ENCODE measurements around the gene PHF21A.

Gene PHF21A

DNA sequence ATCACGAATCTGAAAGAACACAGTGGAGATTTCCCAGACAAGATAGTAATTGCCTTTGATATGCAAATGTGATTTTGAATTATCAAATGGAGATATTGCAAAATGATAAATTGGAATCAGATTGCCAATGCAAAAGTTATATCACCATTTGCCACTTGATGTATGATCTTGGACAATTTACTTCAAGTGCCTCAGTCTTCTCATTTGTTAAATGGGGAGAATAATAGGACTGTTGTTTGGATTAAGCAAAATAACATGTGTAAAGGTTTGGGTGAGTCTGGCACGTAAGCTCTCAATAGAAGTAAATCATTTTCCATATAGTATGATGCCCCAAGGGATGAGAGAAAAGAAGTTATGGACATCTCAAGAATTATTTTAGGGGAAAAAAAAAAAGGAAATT is 7.9 kb upstream of the PHF21A start:
- TF ChIP-seq POLR2A (IDR thresholded peaks at IDR 0.05; ENCODE audit: extremely low read depth, insufficient read length) (no peak), MYC (IDR thresholded peaks at IDR 0.05; ENCODE audit: low read depth, low read length) (no peak)
- TF ChIP-seq, protein P1, sequence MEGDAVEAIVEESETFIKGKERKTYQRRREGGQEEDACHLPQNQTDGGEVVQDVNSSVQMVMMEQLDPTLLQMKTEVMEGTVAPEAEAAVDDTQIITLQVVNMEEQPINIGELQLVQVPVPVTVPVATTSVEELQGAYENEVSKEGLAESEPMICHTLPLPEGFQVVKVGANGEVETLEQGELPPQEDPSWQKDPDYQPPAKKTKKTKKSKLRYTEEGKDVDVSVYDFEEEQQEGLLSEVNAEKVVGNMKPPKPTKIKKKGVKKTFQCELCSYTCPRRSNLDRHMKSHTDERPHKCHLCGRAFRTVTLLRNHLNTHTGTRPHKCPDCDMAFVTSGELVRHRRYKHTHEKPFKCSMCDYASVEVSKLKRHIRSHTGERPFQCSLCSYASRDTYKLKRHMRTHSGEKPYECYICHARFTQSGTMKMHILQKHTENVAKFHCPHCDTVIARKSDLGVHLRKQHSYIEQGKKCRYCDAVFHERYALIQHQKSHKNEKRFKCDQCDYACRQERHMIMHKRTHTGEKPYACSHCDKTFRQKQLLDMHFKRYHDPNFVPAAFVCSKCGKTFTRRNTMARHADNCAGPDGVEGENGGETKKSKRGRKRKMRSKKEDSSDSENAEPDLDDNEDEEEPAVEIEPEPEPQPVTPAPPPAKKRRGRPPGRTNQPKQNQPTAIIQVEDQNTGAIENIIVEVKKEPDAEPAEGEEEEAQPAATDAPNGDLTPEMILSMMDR (IDR thresholded peaks at IDR 0.05; ENCODE audit: low read depth, low read length) = no peak
- TF ChIP-seq, protein P2, sequence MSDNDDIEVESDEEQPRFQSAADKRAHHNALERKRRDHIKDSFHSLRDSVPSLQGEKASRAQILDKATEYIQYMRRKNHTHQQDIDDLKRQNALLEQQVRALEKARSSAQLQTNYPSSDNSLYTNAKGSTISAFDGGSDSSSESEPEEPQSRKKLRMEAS (IDR thresholded peaks at IDR 0.05; ENCODE audit: low read depth, low read length) = no peak
- H3K4me3 ChIP-seq (ENCODE audit: low read depth, low read length) = no peak overlapping the region
- no peak for DNase-seq (ENCODE audit: low read depth)

DNA sequence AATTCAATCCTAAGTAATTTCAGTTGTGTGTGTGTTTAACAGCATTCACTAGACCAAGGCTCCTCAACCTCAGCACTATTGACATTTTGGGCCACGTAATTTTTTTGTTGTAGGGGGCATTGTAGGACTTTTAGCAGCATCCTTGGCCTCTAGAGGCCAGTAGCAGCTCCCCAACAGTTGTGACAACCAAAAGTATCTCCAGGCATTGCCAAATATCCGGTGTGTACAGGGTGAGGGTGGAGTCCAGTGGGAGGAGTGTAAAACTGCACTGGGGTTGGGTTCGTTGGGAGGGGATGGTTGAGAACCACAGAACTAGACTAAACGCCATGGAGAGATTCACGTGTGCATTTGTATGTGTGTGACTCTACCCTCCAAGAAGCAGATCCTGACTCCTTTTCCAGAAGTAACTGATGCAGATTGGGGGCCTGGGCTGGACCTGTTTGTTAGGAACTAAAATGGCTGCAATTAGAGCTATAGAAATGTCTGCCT is 5.9 kb upstream of the PHF21A start:
- DNase-seq (ENCODE audit: low read depth) = peak; percentile 96
- H3K4me3 ChIP-seq (ENCODE audit: low read depth, low read length) = peak overlapping the region; percentile 23
- TF ChIP-seq MYC (IDR thresholded peaks at IDR 0.05; ENCODE audit: low read depth, low read length) (peak; percentile 46; the same call in 1 of the 2 replicates), POLR2A (IDR thresholded peaks at IDR 0.05; ENCODE audit: extremely low read depth, insufficient read length) (peak; percentile 81)
- TF ChIP-seq, protein P1 (IDR thresholded peaks at IDR 0.05; ENCODE audit: low read depth, low read length) = peak; percentile 76
- TF ChIP-seq, protein P2 (IDR thresholded peaks at IDR 0.05; ENCODE audit: low read depth, low read length) = peak; percentile 59

DNA sequence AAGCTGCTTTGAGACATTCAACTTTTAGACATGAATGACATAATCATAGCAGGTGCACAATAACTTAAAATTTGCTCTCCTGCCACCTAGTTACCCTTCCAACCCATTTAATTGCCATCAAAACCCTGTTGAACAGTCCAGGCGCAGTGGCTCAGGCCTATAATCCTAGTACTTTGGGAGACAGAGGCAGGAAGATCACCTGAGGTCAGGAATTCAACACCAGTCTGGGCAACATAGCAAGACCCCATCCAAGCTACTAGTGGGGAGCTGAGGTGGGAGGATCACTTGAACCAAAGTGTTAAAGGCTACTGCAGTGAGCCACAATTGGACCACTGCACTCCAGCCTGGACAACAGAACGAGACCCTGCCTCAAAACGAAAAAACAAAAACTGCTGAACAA is 4.0 kb upstream of the PHF21A start:
- TF ChIP-seq MYC (IDR thresholded peaks at IDR 0.05; ENCODE audit: low read depth, low read length) (no peak), POLR2A (IDR thresholded peaks at IDR 0.05; ENCODE audit: extremely low read depth, insufficient read length) (no peak)
- TF ChIP-seq, protein P1 (IDR thresholded peaks at IDR 0.05; ENCODE audit: low read depth, low read length) = no peak
- TF ChIP-seq, protein P2 (IDR thresholded peaks at IDR 0.05; ENCODE audit: low read depth, low read length) = no peak
- no peak for DNase-seq (ENCODE audit: low read depth)
- H3K4me3 ChIP-seq (ENCODE audit: low read depth, low read length) = no peak overlapping the region

DNA sequence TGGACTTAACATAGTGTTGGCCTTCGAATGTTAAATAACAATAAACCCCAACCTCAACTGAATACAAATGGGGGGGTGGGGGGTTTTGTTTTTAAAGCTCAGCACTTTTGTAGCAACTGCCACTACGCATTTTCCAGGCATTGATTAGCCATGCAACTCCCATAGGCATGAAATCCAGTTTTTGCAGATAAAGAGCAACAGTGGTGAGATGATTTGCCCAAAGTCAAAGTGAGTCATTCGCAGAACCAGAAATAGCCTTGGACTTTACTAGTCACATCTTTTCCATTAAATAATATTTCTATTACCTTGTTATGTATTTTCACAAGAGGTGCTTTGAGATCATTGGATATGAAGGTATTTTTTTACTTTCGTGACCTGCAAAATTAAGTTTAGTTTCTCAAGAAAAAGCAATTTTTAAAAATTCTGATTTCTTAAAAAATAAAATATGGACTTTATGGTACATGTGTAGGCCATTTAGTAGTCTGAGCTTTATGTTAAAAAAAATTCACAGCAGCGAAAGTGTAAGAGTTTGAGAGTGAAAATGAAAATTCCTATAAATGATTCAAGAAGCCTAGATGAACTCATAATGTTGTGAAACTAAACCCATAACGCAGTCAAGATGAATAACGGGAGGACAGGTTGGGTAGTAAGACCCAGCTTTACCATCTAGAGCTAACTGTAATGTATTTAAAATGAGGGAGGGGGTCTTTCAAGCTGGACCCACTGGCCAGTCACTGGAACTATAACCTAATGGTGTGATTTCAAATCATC is 1.9 kb upstream of the PHF21A start:
- TF ChIP-seq, protein P1 (IDR thresholded peaks at IDR 0.05; ENCODE audit: low read depth, low read length) = no peak
- TF ChIP-seq POLR2A (IDR thresholded peaks at IDR 0.05; ENCODE audit: extremely low read depth, insufficient read length) (no peak), MYC (IDR thresholded peaks at IDR 0.05; ENCODE audit: low read depth, low read length) (no peak)
- TF ChIP-seq, protein P2 (IDR thresholded peaks at IDR 0.05; ENCODE audit: low read depth, low read length) = no peak
- DNase-seq (ENCODE audit: low read depth) = peak; percentile 34
- peak overlapping the region; percentile 81 for H3K4me3 ChIP-seq (ENCODE audit: low read depth, low read length)

GRCh38 chr11:46121724-46122477 is 647 bp upstream of the PHF21A start:
- H3K4me3 ChIP-seq (ENCODE audit: low read depth, low read length) = peak overlapping the region; percentile 81
- peak; percentile 90 for DNase-seq (ENCODE audit: low read depth)
- TF ChIP-seq, protein P2 (IDR thresholded peaks at IDR 0.05; ENCODE audit: low read depth, low read length) = peak; percentile 11; the same call in 1 of the 2 replicates
- peak; percentile 29 for TF ChIP-seq POLR2A (IDR thresholded peaks at IDR 0.05; ENCODE audit: extremely low read depth, insufficient read length)
- no peak; the same call in 1 of the 2 replicates for TF ChIP-seq MYC (IDR thresholded peaks at IDR 0.05; ENCODE audit: low read depth, low read length)
- TF ChIP-seq, protein P1 (IDR thresholded peaks at IDR 0.05; ENCODE audit: low read depth, low read length) = no peak

All from NB4 (cell line).